Mucosa of descending colon (tissue), 3 donors: ENCODE data around the gene POC1A. TPM values are rescaled to one million over a fixed set of nuclear protein-coding genes. Genes with fewer than 3 reads are reported as not detected.
A peak's percentile ranks its signal among the peaks of the same experiment; 100 is the strongest.

Source experiments
- ATAC-seq: fragments of 200-7000 bp; cut with Tn5 transposase; one replicate; pipeline ENCODE4 v1.9.1; 2020; ENCODE audit warnings: mild to moderate bottlenecking, moderate library complexity
- DNase-seq, 3 donors: peaks; one replicate each; pipeline ENCODE4 v3.0.0-alpha.2; 2020
- H3K36me3 ChIP-seq: fragments of 200-600 bp; one replicate; pipeline ENCODE4 v1.8.0; 2021; ENCODE audit warnings: low read depth, mild to moderate bottlenecking
- H3K4me1 ChIP-seq: fragments of 200-600 bp; one replicate; pipeline ENCODE4 v1.8.0; 2021; ENCODE audit warnings: low read depth, mild to moderate bottlenecking
- H3K4me3 ChIP-seq: fragments of 200-600 bp; one replicate; pipeline ENCODE4 v1.8.0; 2021; ENCODE audit warnings: mild to moderate bottlenecking
- H3K9me3 ChIP-seq: fragments of 200-600 bp; one replicate; pipeline ENCODE4 v1.8.0; 2021; ENCODE audit warnings: mild to moderate bottlenecking
- intact Hi-C, 2 donors: fragments of 100-400 bp; cut with DNase I in 1 of 2; cut with micrococcal nuclease in 1 of 2; formaldehyde crosslinking; loops; one replicate each; pipeline versions ENCODE4 v1.11.0 to v1.11.1; 2022; cut with DNase I, micrococcal nuclease
- total RNA-seq, 3 donors: library from RNA; stranded (reverse); fragmentation: NEBNext Ultra II Directional in 2 of 3; extraction: Animal tissue kit (Norgen Biotek cat#: 25700) in 2 of 3; gene quantifications; one replicate each; pipeline versions ENCODE4 v1.2.1 to v1.2.4, GENCODE V29; 2021 to 2023
- TF ChIP-seq, protein P1 (sequence below): fragments of 200-600 bp; IDR thresholded peaks from one replicate; pipeline ENCODE4 v1.8.0; 2022; ENCODE audit warnings: antibody characterized with exemption, mild to moderate bottlenecking
- donor health status: DM: no; HTN: no; CAD: no; lungs with moderate emphysema.
- donor health status: DM: no; HTN: no; CAD: no.
- donor health status: DM: no; HTN: yes; CAD: no.

POC1A gene
- total RNA-seq, 3 donors from 2014 or later: 2.9 to 12.1 (median 7.7) TPM

DNA sequence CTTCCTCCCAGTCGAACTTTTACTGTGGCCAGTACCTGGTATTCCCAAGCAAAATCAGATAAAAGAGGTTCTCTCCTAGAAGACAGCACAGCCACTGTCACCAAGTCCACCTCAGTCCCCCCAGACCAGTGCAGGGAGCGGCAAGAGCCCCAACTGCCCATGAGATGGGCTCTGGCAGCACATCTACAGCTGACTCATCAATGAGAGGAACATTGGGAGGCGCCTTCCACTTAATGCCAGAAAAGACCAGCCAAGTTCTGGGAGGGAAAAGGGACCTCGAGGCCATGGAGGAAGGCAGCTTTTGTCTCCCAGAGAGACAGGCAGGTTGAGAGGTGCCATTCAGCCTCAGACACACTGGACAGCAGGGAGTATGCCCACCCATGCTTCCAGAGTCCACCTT is 28.2 kb downstream of the POC1A start:
- no peaks in the 10 kb centered on the region for H3K36me3 ChIP-seq
- peak in 1 of 3 donors; percentile 6 for DNase-seq
- TF ChIP-seq, protein P1, sequence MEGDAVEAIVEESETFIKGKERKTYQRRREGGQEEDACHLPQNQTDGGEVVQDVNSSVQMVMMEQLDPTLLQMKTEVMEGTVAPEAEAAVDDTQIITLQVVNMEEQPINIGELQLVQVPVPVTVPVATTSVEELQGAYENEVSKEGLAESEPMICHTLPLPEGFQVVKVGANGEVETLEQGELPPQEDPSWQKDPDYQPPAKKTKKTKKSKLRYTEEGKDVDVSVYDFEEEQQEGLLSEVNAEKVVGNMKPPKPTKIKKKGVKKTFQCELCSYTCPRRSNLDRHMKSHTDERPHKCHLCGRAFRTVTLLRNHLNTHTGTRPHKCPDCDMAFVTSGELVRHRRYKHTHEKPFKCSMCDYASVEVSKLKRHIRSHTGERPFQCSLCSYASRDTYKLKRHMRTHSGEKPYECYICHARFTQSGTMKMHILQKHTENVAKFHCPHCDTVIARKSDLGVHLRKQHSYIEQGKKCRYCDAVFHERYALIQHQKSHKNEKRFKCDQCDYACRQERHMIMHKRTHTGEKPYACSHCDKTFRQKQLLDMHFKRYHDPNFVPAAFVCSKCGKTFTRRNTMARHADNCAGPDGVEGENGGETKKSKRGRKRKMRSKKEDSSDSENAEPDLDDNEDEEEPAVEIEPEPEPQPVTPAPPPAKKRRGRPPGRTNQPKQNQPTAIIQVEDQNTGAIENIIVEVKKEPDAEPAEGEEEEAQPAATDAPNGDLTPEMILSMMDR: no peak
- no peak overlapping the region for H3K4me3 ChIP-seq
- ATAC-seq: no peak
- no peaks in the 10 kb centered on the region for H3K4me1 ChIP-seq
- intact Hi-C loops: no loop called here
- H3K9me3 ChIP-seq: no peaks in the 10 kb centered on the region

DNA sequence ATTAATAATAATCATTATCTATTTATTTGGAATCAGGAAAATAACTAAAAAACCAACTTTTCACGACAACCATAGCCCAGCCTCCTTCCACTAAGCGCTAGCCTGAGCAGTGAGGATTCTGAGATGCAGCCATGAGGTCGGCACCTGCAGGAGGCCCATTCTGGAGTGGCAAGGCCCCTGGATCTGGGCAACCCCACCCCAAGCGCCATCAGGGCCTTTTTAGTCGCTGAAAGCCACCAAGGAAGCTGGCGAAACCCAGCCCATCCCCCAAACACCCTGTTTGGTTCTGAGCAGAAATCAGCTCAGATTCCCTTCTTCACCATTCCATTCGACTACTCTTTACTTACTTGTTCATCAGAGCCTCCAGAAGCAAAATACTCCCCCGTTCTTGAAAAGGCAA is 29.5 kb downstream of the POC1A start:
- DNase-seq (no peak), ATAC-seq (no peak)
- TF ChIP-seq, protein P1: no peak
- no peaks in the 10 kb centered on the region for H3K36me3 ChIP-seq
- intact Hi-C loops: loop anchor here in 1 of 2 donors (5.0 kb wide), 1 partner anchor 122 kb away; no protein-coding TSS in a partner anchor
- no peak overlapping the region for H3K4me3 ChIP-seq
- no peaks in the 10 kb centered on the region for H3K9me3 ChIP-seq
- H3K4me1 ChIP-seq: no peaks in the 10 kb centered on the region

DNA sequence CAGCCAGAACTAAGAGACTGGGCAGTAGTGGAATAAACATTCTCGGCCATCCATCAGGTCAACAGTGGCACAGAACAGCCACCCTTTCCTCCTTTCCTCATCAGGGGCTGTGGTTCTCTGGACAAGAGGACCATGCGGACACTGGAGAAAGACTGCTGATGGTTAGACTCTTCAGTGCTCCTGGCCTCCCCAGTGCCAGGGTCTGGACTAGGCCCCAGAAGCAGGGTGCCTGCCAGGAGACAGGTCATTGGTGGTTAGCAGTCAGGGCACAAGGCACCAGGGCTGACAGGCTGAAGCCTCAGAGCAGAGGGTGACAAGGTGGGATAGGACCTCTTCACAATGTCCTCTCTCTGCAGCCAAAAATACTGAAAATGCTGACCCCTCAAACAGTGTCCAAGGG is 30.1 kb downstream of the POC1A start:
- no peak overlapping the region for H3K4me3 ChIP-seq
- no peak for ATAC-seq
- no peaks in the 10 kb centered on the region for H3K36me3 ChIP-seq
- DNase-seq: no peak
- no peaks in the 10 kb centered on the region for H3K9me3 ChIP-seq
- TF ChIP-seq, protein P1: no peak
- intact Hi-C loops: loop anchor here in 1 of 2 donors (5.0 kb wide), 1 partner anchor 122 kb away; no protein-coding TSS in a partner anchor
- no peaks in the 10 kb centered on the region for H3K4me1 ChIP-seq

DNA sequence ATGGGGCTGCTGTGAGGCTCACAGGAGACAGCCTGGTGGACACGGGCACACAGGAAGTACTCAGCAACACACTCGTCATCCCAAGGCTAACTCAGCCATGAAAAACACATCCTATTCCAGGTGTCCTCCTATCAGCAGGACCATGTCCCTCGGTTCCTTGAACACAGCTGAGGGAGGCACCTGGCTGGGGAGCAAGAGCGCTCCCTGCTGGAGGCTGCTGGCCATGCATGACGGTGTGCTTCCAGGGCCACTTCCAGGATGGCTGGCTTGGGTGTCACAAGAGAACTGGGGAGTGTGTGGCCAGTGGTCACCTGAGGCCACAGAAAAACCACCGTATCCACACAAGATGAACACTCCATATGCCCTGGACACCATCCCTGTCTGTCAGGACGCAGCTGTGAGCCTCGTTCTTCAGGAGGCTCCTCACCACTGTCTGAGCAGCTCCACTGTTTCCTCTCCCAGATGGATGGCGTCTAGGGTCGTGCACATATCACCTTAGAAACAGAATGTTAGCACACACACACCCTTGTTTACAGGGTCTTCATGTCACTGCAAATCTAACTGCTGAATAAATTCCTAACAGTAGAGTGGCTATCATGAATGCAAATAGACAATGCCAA is 31.0 kb downstream of the POC1A start:
- intact Hi-C loops: loop anchor here in 1 of 2 donors (5.0 kb wide), 1 partner anchor 121 kb away; no protein-coding TSS in a partner anchor

DNA sequence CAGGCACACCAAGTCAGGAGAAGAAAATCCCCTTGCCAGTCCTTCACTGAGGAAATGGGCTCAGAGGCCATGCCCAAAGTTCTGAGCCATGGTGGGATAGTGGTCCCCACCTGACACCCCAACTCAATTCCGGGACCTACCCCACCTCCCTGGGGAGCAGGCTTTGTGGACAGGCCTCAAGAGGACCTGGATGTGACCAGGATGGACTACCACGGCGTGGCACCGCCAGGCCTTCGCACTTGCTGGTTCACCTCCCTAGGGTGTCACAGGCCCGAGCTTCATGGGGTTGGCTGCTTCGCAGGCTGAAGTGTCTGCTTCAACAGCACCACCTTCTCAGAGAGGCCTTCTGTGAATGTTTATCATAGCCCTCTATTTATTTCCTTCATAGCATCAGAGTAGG is 31.7 kb downstream of the POC1A start:
- no peaks in the 10 kb centered on the region for H3K36me3 ChIP-seq
- TF ChIP-seq, protein P1: no peak
- intact Hi-C loops: loop anchor here in 1 of 2 donors (5.0 kb wide), 1 partner anchor 120 kb away; no protein-coding TSS in a partner anchor
- ATAC-seq: no peak
- no peak for DNase-seq
- H3K4me3 ChIP-seq: no peak overlapping the region
- no peaks in the 10 kb centered on the region for H3K9me3 ChIP-seq
- no peaks in the 10 kb centered on the region for H3K4me1 ChIP-seq

More for the DNA sequence above, 31.0 kb downstream of the POC1A start:
- Histone ChIP-seq H3K4me3 (no peak overlapping the region), H3K36me3 (no peaks in the 10 kb centered on the region), H3K9me3 (no peaks in the 10 kb centered on the region), H3K4me1 (no peaks in the 10 kb centered on the region)
- TF ChIP-seq, protein P1: peak; percentile 88
- peak; percentile 93 for ATAC-seq
- DNase-seq: peak; percentile 78 to 87 (median 86)
